Suprapubic skin (tissue), 4 donors: ENCODE data around the gene GRAMD1A.

Source experiments
- CTCF ChIP-seq, 2 donors: fragments of 200-600 bp in 1 of 2; fragments of 450-650 bp in 1 of 2; sonication (generic) in 1 of 2; IDR thresholded peaks; one replicate each; pipeline ENCODE4 v1.5.1; 2016 to 2019; ENCODE audit warnings: antibody characterized with exemption in 2 of 2, mild to moderate bottlenecking in 1 of 2, moderate library complexity in 1 of 2
- POLR2A ChIP-seq, 2 donors: fragments of 450-650 bp; IDR thresholded peaks; one replicate each; pipeline ENCODE4 v1.6.1; 2017; ENCODE audit warnings: antibody characterized with exemption in 2 of 2, mild to moderate bottlenecking in 2 of 2, moderate library complexity in 2 of 2
- POLR2AphosphoS5 ChIP-seq, 3 donors: sonication (generic); formaldehyde crosslinking; IDR thresholded peaks; one replicate each; pipeline ENCODE4 v1.6.1; 2017; ENCODE audit warnings: antibody characterized with exemption in 3 of 3

DNA sequence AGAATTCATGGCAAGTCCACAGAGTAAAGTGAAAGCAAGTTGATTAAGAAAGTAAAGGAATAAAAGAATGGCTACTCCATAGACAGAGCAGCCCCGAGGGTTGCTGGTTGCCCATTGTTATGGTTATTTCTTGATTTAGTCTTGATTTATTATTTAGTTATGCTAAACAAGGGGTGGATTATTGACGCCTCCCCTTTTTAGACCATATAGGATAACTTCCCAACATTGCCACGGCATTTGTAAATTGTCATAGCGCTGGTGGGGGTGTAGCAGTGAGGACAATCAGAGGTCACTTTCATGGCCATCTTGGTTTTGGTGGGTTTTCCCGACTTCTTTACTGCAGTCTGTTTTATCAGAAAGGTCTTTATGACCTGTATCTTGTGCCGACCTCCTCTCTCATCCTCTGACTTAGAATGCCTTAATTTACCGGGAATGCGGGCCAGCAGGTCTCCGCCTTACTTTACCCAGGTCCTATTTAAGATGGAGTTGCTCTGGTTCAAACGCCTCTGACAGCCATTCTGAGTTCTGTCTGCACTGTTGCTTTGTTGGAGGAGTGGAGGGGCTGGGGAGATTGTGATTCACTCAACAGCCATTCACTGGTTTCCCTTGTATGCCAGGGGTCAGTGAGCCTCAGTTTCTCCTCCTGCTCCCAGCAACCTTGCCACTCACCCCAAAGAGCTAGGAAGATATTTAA, 69.0 kb downstream of the GRAMD1A start:
- TF ChIP-seq CTCF (IDR thresholded peaks at IDR 0.05), result no peak
- TF ChIP-seq POLR2AphosphoS5 (IDR thresholded peaks at IDR 0.05), result no peak
- TF ChIP-seq POLR2A (IDR thresholded peaks at IDR 0.05), result no peak
